GM19035 (cell line): Measurements from ENCODE around the gene NUDT8.
"Not testable (repeated sequence)": the region's sequence is repeated elsewhere in the genome, so short reads cannot be mapped to it uniquely, and the experiment has no call there.

Experiments used
- ATAC-seq: cut with Tn5 transposase; IDR thresholded peaks from one replicate; pipeline ENCODE4 v1.9.1; 2021; ENCODE audit not compliant: unreplicated experiment

Gene NUDT8

DNA sequence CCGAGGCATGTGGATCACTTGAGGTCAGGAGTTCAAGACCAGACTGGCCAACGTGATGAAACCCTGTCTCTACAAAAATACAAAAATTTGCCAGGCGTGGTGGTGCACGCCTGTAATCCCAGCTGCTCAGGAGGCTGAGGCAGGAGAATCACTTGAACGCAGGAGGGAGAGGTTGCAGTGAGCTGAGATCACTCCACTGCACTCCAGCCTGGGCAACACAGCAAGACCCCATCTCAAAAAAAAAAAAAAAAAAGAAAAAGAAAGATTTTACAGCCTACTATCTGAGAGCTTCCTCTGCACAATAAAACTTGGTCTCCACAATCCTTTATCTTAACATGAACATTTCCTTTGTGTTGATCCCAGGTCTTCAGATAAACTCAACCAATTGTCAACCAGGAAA lies 31.0 kb upstream of the NUDT8 start:
- ATAC-seq, result not testable (repeated sequence)

- ATAC-seq, result not testable (repeated sequence)
These were observed 30.0 kb upstream of the NUDT8 start for GRCh38 chr11:67659651-67660165.

DNA sequence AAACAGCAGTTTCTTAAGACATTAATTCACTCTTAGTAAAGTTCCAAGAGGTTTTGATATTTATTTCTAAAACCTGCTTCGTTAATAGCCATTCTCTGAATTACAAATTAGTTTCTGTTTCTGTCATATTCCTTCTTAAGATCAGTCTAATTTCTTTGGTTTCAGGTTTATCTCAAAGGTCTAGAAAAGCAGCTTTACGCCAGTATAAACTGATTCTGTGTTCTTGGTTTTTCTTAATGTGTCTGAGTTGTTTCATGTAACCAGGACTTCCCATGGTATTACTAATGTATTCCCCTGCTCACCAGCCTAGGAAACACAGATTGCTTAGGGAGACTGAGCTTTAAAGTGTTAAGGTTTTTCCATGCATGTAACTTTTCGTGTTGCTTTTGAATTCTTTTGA lies 27.6 kb upstream of the NUDT8 start:
- ATAC-seq, result no peak

DNA sequence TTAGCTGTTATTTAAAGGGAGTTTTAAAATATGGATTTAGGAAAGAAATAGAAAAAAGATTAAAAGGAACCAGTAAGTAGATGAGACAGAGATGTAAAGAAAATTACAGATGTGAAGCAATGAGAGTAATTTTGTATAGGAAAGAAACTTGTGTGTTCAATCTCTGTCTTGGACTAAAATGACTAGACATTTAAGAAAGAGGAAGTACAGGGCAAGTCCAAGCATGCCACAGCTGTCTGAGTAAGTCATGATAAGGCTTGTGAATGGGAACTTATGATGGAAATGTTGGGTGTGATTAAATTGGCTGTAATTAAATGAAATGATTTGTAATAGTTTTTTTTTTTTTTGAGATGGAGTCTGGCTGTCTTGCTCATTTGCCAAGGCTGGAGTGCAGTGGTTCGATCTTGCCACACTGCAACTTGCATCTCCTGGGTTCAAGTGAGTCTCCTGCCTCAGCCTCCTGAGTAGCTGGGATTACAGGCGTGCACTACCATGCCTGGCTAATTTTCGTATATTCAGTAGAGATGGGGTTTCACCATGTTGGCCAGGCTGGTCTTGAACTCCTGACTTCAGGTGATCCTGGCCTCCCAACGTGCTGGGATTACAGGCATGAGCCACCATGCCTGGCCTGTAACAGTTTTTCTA lies 26.7 kb upstream of the NUDT8 start:
- ATAC-seq, result no peak

- ATAC-seq, result no peak
These were observed 24.5 kb upstream of the NUDT8 start for GRCh38 chr11:67654225-67654624.

DNA sequence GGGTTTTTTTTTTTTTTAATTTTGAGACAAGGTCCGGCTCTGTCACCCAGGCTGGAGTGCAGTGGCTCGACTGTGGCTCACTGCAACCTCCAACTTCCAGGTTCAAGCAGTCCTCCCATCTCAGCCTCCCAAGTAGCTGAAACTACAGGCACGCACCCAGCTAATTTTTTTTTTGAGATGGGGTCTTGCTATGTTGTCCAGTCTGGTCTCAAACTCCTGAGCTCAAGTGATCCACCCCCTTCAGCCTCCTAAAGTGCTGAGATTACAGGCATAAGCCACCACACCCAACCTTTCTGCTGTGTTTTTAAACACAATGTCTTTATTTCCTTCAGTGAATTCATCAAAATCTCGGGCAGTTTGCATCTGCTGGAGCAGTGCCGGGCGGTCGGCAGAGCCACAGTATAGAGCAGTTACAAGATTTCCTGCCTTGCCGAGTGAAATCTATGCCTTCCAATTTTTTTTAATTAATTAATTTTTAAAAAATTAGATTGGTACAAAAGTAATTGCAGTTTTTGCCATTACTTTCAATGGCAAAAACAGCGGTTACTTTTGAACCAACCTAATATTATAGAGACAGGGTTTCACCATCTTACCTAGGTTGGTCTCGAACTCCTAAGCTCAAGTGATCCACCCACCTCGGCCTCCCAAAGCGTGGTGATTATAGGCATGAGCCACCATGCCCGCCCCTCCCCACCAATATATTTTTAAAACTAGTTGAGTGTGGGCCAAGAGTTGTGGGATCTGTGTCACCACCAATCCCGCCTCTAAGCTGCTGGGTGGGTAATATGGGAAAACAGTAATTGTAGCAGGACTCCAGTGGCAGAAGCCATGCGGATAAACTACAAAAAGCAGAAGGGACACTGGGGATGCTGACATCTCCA lies 23.5 kb upstream of the NUDT8 start:
- no peak for ATAC-seq

DNA sequence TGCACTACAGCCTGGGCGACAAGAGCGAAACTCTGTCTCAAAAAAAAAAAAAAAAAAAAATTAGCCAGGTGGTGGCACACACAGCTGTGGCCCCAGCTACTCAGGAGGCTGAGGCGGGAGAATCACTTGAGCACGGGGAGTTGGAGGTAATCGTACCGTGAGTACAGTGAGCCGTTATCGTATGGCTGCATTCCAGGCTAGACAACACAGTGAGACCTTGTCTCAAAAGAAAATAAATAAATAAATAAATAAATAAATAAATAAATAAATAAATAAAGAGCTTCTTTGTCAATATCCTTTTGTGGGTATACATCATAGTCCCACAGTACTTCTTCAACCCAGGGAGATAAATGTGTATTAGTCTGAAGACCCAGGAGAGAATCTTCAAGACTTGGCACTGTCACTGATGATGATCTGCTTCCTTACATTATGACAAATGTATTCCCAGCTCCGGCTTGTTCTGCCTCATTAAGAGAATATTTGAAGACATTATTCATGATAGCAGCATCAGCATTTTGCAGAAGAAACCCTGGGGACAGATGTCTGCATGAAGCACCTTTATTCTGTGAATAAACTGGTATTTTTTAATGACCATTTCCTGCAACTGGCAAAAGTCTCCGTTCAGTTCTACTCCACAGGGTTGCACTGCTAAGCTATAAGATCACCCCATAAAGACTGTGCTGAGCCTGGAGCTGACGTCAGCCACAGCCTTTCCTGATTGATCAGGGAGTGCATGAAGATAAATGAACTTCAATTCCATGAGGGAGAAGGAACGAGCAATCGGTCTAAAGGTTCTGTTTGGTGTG lies 22.4 kb upstream of the NUDT8 start:
- no peak for ATAC-seq

GRCh38 chr11:67649634-67650510 lies 20.1 kb upstream of the NUDT8 start:
- no peak for ATAC-seq

GRCh38 chr11:67648796-67649613 lies 19.3 kb upstream of the NUDT8 start:
- no peak for ATAC-seq

- no peak for ATAC-seq
These were observed 18.5 kb upstream of the NUDT8 start for GRCh38 chr11:67648140-67648795.

GRCh38 chr11:67647471-67647870 lies 17.7 kb upstream of the NUDT8 start:
- no peak for ATAC-seq

GRCh38 chr11:67646535-67647336 lies 17.0 kb upstream of the NUDT8 start:
- no peak for ATAC-seq

- ATAC-seq, result no peak
These were observed 16.1 kb upstream of the NUDT8 start for GRCh38 chr11:67645521-67646461.

GRCh38 chr11:67644472-67645418 lies 15.0 kb upstream of the NUDT8 start:
- no peak for ATAC-seq

- ATAC-seq, result no peak
These were observed 14.3 kb upstream of the NUDT8 start for GRCh38 chr11:67644042-67644441.
